ENCODE measurements around the gene CTNNA1.
A peak's percentile ranks its signal among the peaks of the same experiment; 100 is the strongest.
"Not testable (repeated sequence)": the region's sequence is repeated elsewhere in the genome, so short reads cannot be mapped to it uniquely, and the experiment has no call there.

Gene CTNNA1

DNA sequence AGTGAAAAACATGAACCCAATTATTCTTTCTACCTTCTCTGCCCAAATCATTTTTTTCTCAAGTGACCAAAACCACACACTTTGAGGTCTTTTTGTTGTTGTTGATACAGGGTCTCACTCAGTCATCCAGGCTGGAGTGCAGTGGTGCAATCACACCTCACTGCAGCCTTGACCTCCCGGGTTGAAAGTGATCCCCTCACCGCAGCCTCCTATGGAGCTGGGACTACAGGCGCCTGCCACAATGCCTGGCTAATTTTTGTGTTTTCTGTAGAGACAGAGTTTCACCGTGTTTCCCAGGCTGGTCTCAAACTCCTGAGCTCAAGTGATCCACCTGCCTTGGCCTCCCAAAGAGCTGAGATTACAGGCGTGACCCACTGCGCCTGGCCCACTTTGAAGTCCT is 8.4 kb downstream of the CTNNA1 start:
- not testable (repeated sequence) for DNase-seq

- DNase-seq, result no peak
These were observed 8.9 kb downstream of the CTNNA1 start for GRCh38 chr5:138762110-138762509.

- no peak for DNase-seq
These were observed 10.0 kb downstream of the CTNNA1 start for GRCh38 chr5:138763037-138763778.

DNA sequence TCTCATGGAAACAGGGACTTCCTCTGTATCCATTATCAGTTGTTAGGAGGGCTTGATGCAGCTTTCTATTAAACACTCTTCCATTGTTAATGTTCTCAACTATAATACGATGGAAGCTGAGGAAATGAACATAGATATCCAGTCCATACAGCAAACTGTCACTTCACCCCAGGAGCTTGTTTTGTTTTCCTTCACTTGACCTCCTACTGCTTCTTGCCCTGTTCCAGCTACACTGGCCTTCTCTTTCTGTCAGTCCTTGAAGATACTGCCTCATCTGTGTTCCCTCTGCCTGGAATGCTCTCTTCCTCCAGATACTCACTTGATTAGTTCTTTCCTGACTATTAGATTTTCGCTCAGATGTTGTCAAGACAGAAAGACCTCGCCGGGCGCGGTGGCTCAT is 17.1 kb downstream of the CTNNA1 start:
- no peak for DNase-seq

GRCh38 chr5:138770977-138771376 is 17.8 kb downstream of the CTNNA1 start:
- no peak for DNase-seq

GRCh38 chr5:138772986-138773594 is 19.9 kb downstream of the CTNNA1 start:
- DNase-seq, result no peak

DNA sequence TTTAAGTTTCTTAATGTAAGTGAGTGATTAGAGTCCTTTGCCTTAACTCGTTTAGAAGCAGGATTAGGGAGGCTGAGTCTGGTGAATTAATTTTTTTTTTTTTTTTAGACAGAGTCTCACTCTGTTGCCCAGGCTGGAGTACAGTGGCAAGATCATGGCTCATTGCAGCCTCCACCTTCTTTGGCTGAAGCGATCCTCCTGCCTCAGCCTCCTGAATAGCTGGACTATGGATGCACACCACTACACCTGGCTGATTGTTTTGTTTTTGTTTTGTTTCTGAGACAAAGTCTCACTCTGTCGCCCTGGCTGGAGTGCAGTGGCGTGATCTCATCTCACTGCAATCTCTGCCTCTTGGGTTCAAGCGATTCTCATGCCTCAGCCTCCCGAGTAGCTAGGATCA is 20.4 kb downstream of the CTNNA1 start:
- DNase-seq, result not testable (repeated sequence)

DNA sequence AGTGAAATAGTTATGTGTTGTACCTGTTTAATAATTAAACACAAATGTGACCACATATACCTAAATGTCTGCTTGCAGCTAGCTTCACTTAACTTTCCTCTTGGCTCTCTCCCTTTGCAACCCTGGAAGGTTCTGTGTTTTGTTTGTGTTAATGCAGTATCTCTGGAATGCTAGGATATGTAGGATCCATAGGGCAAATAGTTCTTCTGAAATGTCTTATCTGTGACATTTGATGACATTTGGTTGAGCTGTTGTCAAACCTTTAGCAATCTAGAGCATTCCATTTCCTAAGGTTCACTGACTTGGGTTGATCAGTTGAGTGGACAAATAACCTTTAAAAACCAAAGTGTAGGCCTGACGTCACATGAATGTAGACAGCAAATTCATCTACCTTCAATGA is 21.8 kb downstream of the CTNNA1 start:
- no peak for DNase-seq

- no peak for DNase-seq
These were observed 25.0 kb downstream of the CTNNA1 start for GRCh38 chr5:138778234-138778633.

GRCh38 chr5:138783976-138784375 is 30.8 kb downstream of the CTNNA1 start:
- no peak for DNase-seq

DNA sequence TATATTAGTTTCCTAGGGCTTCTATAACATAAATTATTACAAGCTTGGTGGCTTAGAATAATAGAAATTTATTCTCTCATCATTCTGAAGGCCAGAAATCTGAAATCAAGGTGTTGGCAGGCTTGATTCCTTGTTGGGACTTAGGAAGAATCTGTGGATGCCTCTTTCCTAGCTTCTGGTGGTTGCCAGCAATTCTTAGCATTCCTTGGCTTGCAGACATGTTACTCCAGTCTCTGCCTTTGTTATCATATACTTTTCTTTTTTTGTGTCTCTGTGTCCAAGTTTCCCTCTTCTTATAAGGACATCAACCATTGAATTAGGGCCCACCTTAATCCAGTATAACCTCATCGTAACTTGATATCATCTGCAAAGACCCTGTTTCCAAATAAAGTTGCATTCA is 31.4 kb downstream of the CTNNA1 start:
- no peak for DNase-seq

DNA sequence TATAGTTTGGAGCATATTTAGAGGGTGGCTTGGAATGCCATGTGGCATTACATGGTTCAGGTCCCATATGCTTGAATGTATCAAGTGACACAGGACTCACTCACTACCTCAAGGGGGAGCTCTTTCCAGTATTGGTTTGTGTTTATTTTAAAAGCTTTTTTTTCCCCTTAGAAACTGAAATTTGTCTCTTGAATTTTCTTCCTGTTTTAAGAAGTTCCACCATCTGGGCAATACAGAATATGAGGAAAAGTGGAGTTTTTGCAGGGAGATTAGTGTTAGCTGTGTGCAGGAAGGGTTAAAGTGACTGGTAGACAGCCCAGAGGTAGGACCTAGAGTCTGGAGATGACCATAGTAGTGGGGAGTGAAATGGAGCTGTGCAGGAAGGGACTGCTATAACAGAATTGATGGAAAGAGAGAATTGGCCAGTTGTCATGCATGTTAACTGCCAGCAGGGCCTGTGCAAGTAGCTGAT is 36.6 kb downstream of the CTNNA1 start:
- DNase-seq, result peak in 1 of 2 donors; percentile 18

DNA sequence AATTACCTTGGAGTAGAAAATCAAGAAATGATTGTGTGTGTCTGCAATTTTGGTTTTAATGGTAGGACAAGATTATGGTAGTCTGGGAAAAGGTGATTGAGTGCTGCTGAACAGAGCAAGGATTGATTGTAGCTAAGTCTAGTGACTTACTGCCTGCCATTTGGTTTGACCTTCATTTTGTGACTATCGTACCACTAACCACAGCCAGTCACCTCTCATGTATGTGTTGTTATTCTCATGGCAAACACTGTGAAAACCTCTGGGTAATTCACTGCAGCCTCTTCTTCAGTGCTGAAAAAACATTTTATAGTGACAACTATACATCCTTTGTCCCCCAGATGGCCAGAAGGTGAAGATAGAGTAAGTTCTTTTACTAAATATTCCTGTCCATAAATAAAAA is 37.5 kb downstream of the CTNNA1 start:
- no peak for DNase-seq

DNA sequence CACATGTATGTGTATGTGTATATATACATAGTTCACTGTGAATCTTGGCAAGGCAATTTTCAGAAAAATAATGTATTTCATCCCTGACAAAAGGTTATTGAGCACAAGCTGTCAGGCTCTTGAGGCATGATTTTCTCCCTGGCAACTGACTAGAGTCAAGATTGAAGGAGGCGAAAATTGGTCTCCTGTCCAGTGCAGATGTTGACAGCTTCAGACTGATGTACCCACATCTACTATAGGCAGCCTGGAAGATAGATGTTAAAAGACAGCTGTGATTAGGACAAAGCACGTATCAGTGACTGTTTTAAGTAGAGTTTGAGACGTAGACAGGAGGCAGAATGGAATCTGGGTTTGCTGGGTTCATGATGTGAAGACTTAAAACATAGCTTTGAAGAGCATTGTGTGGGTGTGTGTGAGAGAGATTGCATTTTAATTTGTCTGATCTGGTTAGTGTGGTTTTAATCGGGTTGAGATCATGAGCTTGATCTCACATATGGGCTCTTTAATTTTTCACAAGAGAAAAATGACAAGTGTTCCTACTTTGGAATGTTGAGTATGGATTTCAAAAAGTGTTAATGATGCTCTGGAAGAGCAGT is 39.1 kb downstream of the CTNNA1 start:
- no peak for DNase-seq

- no peak for DNase-seq
These were observed 40.4 kb downstream of the CTNNA1 start for GRCh38 chr5:138793575-138793974.

- DNase-seq, result no peak
These were observed 50.1 kb downstream of the CTNNA1 start for GRCh38 chr5:138803285-138803684.

- no peak for DNase-seq
These were observed 50.7 kb downstream of the CTNNA1 start for GRCh38 chr5:138803935-138804334.

DNA sequence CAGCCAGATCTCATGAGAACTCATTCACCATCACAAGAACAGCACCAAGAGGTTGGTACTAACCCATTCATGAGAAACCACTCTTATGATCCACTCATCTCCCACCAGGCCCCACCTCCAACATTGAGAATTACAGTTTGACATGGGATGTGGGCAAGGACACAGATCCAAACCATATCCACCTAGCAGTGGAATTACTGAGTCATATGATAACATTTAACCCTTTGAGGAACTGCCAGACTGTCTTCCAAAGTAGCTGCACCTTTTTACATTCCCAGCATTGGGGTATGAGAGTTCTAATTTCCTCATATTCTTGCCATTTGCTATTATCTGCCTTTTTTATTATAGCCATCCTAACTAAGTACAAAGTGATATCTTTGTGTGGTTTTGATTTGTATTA is 51.9 kb downstream of the CTNNA1 start:
- no peak for DNase-seq

GRCh38 chr5:138807182-138807581 is 54.0 kb downstream of the CTNNA1 start:
- no peak for DNase-seq

DNA sequence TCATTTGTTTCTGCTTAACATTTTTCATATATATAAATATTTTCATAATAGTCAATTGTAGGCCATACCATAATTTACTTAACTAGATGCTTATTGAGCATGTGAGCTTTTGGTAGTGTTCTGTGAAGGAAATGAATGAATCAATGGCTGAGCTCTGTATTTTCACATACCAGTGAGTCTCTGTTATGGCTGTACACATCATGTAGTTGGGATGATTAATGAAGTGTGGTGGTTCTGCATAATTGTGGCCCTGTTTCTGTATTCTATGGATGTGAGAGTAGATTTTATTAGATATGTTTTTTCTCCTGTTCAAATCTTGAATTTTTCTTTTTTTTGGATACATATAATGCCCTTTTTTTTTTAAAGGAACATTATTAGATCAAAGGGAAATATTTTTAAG is 56.2 kb downstream of the CTNNA1 start:
- DNase-seq, result no peak

DNA sequence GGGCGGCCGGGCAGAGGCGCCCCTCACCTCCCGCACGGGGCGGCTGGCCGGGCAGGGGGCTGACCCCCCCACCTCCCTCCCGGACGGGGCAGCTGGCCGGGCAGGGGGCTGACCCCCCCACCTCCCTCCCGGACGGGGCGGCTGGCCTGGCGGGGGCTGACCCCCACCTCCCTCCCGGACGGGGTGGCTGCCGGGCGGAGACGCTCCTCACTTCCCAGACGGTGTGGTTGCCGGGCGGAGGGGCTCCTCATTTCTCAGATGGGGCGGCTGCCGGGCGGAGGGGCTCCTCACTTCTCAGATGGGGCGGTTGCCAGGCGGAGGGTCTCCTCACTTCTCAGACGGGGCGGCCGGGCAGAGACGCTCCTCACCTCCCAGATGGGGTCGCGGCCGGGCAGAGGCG is 57.6 kb downstream of the CTNNA1 start:
- not testable (repeated sequence) for DNase-seq

DNA sequence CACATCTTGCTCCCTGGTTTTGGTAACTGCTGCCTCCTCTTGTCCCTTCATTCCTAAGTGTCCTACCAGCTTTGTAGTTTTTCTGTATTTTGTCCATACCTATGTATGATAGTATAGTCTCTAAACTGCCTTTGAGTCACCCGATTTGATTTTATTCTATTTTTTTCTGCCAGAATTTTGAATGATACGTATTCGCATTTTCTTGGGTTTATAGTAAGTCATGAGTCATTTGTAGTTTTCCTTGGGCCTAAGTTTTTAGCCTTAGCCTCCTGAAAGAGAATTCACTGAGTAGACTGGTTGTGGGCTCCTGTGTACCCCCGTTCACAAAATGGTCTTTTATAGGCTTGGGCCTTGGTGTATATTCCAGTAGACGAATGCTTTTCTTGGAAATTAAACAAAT is 62.3 kb downstream of the CTNNA1 start:
- no peak for DNase-seq

DNA sequence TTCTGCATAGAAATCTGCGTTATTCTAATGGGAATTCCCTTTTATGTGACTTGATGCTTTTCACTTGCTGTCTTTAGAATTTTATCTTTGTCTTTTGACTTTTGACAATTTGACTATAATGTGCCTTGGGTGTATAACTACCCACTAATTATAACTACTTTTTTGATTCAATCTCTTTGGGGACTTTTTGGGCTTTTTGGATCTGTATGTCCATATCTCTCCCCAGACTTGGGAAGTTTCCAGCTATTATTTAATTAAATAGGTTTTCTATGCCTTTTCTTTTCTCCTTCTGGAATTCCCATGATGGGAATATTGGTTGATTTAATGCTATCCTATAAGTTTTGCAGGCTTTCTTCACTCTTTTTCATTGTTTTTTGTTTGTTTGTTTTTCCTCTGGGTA is 64.0 kb downstream of the CTNNA1 start:
- DNase-seq, result no peak

GRCh38 chr5:138819081-138819480 is 65.9 kb downstream of the CTNNA1 start:
- peak; percentile 21 to 51 for DNase-seq

All from hippocampal formation (tissue), 2 donors.